ENCODE results near the gene ZNF277.

GRCh38 chr7:112362731-112363131 lies 156.2 kb downstream of the ZNF277 start:
- TF ChIP-seq CTCF (IDR thresholded peaks at IDR 0.05), result no peak
- no peak for TF ChIP-seq POLR2A (IDR thresholded peaks at IDR 0.05)
- TF ChIP-seq POLR2AphosphoS5 (IDR thresholded peaks at IDR 0.05), result no peak
